Suppressor macrophage treated with lipopolysaccharide for 1 hour (primary cell): Measurements from ENCODE around the gene C17orf67.

Source experiments
- DNase-seq, 3 donors: peaks; one replicate each; pipeline ENCODE4 v3.0.0-alpha.2; 2020 to 2022

C17orf67 gene

GRCh38 chr17:56771975-56772374 is 61.7 kb downstream of the C17orf67 start:
- no peak for DNase-seq

- no peak for DNase-seq
Measured at GRCh38 chr17:56771563-56771962, 62.2 kb downstream of the C17orf67 start.

GRCh38 chr17:56770427-56770826 is 63.3 kb downstream of the C17orf67 start:
- DNase-seq: no peak

- DNase-seq: no peak
Measured at GRCh38 chr17:56765449-56765848, 68.3 kb downstream of the C17orf67 start.

- DNase-seq: no peak
Measured at GRCh38 chr17:56762988-56763387, 70.7 kb downstream of the C17orf67 start.

- no peak for DNase-seq
Measured at GRCh38 chr17:56762144-56762543, 71.6 kb downstream of the C17orf67 start.

- DNase-seq: no peak
Measured at GRCh38 chr17:56761387-56761786, 72.3 kb downstream of the C17orf67 start.

GRCh38 chr17:56757611-56758010 is 76.1 kb downstream of the C17orf67 start:
- peak; percentile 26 to 37 (median 35) for DNase-seq

- DNase-seq: no peak
Measured at GRCh38 chr17:56756536-56756935, 77.2 kb downstream of the C17orf67 start.

GRCh38 chr17:56755310-56755709 is 78.4 kb downstream of the C17orf67 start:
- no peak for DNase-seq

GRCh38 chr17:56754523-56755208 is 79.1 kb downstream of the C17orf67 start:
- no peak for DNase-seq

GRCh38 chr17:56752263-56752836 is 81.4 kb downstream of the C17orf67 start:
- DNase-seq: peak; percentile 26 to 41 (median 32)

GRCh38 chr17:56751145-56751738 is 82.5 kb downstream of the C17orf67 start:
- DNase-seq: peak in 2 of 3 donors; percentile 10 to 13

- DNase-seq: peak in 2 of 3 donors; percentile 8 to 32
Measured at GRCh38 chr17:56744721-56745120, 89.0 kb downstream of the C17orf67 start.

- no peak for DNase-seq
Measured at GRCh38 chr17:56742601-56743000, 91.1 kb downstream of the C17orf67 start.
